ENCODE results near the gene SPON2. TPM values are rescaled to one million over a fixed set of nuclear protein-coding genes. Genes with fewer than 3 reads are reported as not detected.
A peak's percentile ranks its signal among the peaks of the same experiment; 100 is the strongest.

Gene SPON2
- total RNA-seq, 1 donor from 2014 or later: 43.9 TPM

- intact Hi-C loops (cut with DNase I): no loop called here
- Histone ChIP-seq H3K9me3 (no peaks in the 10 kb centered on the region), H3K36me3 (no peaks in the 10 kb centered on the region), H3K27me3 (peaks cover 27% of the 10 kb centered on the region), H3K4me3 (no peak overlapping the region), H3K27ac (no peak overlapping the region), H3K4me1 (peaks cover 24% of the 10 kb centered on the region)
- ATAC-seq: no peak
- no peak for TF ChIP-seq CTCF (IDR thresholded peaks at IDR 0.05)
- DNase-seq: no peak
Measured at GRCh38 chr4:1174941-1175634, 2.7 kb upstream of the SPON2 start.

GRCh38 chr4:1172971-1173757, 781 bp upstream of the SPON2 start:
- intact Hi-C loops (cut with DNase I): no loop called here
- H3K4me1 ChIP-seq: peaks cover 28% of the 10 kb centered on the region
- DNase-seq (peak; percentile 61), ATAC-seq (no peak)
- H3K27ac ChIP-seq: peak overlapping the region; percentile 55
- H3K27me3 ChIP-seq: peaks cover 33% of the 10 kb centered on the region
- no peaks in the 10 kb centered on the region for H3K36me3 ChIP-seq
- no peak overlapping the region for H3K4me3 ChIP-seq
- TF ChIP-seq CTCF (IDR thresholded peaks at IDR 0.05): no peak
- no peaks in the 10 kb centered on the region for H3K9me3 ChIP-seq

GRCh38 chr4:1171311-1172227, 814 bp downstream of the SPON2 start:
- peak; percentile 62 for DNase-seq
- peak; percentile 1 for ATAC-seq
- intact Hi-C loops (cut with DNase I): no loop called here
- peak overlapping the region; percentile 55 for H3K27ac ChIP-seq
- H3K9me3 ChIP-seq: no peaks in the 10 kb centered on the region
- no peak for TF ChIP-seq CTCF (IDR thresholded peaks at IDR 0.05)
- H3K4me3 ChIP-seq: peak overlapping the region; percentile 48
- no peaks in the 10 kb centered on the region for H3K36me3 ChIP-seq
- peaks cover 33% of the 10 kb centered on the region for H3K27me3 ChIP-seq
- H3K4me1 ChIP-seq: peaks cover 33% of the 10 kb centered on the region

GRCh38 chr4:1170976-1171310, 1.4 kb downstream of the SPON2 start:
- H3K27me3 ChIP-seq: peaks cover 33% of the 10 kb centered on the region
- intact Hi-C loops (cut with DNase I): no loop called here
- H3K4me3 ChIP-seq: peak overlapping the region; percentile 48
- TF ChIP-seq CTCF (IDR thresholded peaks at IDR 0.05): no peak
- peak; percentile 70 for DNase-seq
- H3K36me3 ChIP-seq: no peaks in the 10 kb centered on the region
- H3K9me3 ChIP-seq: no peaks in the 10 kb centered on the region
- ATAC-seq: no peak
- H3K27ac ChIP-seq: no peak overlapping the region
- peaks cover 33% of the 10 kb centered on the region for H3K4me1 ChIP-seq

GRCh38 chr4:1170156-1170975, 2.0 kb downstream of the SPON2 start:
- intact Hi-C loops (cut with DNase I): no loop called here
- Histone ChIP-seq H3K27ac (no peak overlapping the region), H3K27me3 (peaks cover 33% of the 10 kb centered on the region), H3K9me3 (no peaks in the 10 kb centered on the region), H3K36me3 (no peaks in the 10 kb centered on the region), H3K4me3 (peak overlapping the region; percentile 48), H3K4me1 (peaks cover 33% of the 10 kb centered on the region)
- ATAC-seq: no peak
- no peak for DNase-seq
- TF ChIP-seq CTCF (IDR thresholded peaks at IDR 0.05): no peak

Data from upper lobe of right lung (tissue), 1 donor.